ENCODE data around the gene RERE.

RERE gene

GRCh38 chr1:8324176-8324810, 493.1 kb downstream of the RERE start:
- H3K36me3 ChIP-seq (ENCODE audit: low read length) = no peaks in the 10 kb centered on the region
- H4K20me1 ChIP-seq (ENCODE audit: low read depth, low read length) = no peaks in the 10 kb centered on the region
- no peak overlapping the region for H3K9ac ChIP-seq (ENCODE audit: low read length)
- no peak overlapping the region for H3K4me2 ChIP-seq (ENCODE audit: low read depth, low read length, poor library complexity, severe bottlenecking)
- TF ChIP-seq, protein P1, sequence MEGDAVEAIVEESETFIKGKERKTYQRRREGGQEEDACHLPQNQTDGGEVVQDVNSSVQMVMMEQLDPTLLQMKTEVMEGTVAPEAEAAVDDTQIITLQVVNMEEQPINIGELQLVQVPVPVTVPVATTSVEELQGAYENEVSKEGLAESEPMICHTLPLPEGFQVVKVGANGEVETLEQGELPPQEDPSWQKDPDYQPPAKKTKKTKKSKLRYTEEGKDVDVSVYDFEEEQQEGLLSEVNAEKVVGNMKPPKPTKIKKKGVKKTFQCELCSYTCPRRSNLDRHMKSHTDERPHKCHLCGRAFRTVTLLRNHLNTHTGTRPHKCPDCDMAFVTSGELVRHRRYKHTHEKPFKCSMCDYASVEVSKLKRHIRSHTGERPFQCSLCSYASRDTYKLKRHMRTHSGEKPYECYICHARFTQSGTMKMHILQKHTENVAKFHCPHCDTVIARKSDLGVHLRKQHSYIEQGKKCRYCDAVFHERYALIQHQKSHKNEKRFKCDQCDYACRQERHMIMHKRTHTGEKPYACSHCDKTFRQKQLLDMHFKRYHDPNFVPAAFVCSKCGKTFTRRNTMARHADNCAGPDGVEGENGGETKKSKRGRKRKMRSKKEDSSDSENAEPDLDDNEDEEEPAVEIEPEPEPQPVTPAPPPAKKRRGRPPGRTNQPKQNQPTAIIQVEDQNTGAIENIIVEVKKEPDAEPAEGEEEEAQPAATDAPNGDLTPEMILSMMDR (IDR thresholded peaks at IDR 0.05; ENCODE audit: insufficient read depth, low read length, poor library complexity, severe bottlenecking) = no peak
- no peak for TF ChIP-seq EZH2phosphoT487 (conservative IDR thresholded peaks at IDR 0.05; ENCODE audit: low read length)
- H3K27me3 ChIP-seq (ENCODE audit: low read length) = no peaks in the 10 kb centered on the region
- H3K9me3 ChIP-seq (ENCODE audit: insufficient read depth, low read length) = no peaks in the 10 kb centered on the region
- H3K4me3 ChIP-seq (ENCODE audit: insufficient read depth, low read length, poor library complexity, severe bottlenecking) = no peak overlapping the region
- H3K79me2 ChIP-seq (ENCODE audit: insufficient read depth, low read length) = no peaks in the 10 kb centered on the region
- H2AFZ ChIP-seq (ENCODE audit: low read depth, low read length, severe bottlenecking) = no peak overlapping the region
- H3K9me2 ChIP-seq (replicated peaks; ENCODE audit: insufficient read depth, low read length) = no peaks in the 10 kb centered on the region
- no peak overlapping the region for H3K27ac ChIP-seq (ENCODE audit: low read depth, low read length)
- H3F3A ChIP-seq (ENCODE audit: insufficient read depth) = no peaks in the 10 kb centered on the region

- Histone ChIP-seq H3K27me3 (ENCODE audit: low read length) (no peaks in the 10 kb centered on the region), H2AFZ (ENCODE audit: low read depth, low read length, severe bottlenecking) (no peak overlapping the region), H3K27ac (ENCODE audit: low read depth, low read length) (no peak overlapping the region), H3K9me2 (replicated peaks; ENCODE audit: insufficient read depth, low read length) (no peaks in the 10 kb centered on the region), H3K79me2 (ENCODE audit: insufficient read depth, low read length) (no peaks in the 10 kb centered on the region), H4K20me1 (ENCODE audit: low read depth, low read length) (no peaks in the 10 kb centered on the region), H3K36me3 (ENCODE audit: low read length) (no peaks in the 10 kb centered on the region), H3K4me2 (ENCODE audit: low read depth, low read length, poor library complexity, severe bottlenecking) (no peak overlapping the region), H3K4me3 (ENCODE audit: insufficient read depth, low read length, poor library complexity, severe bottlenecking) (no peak overlapping the region), H3K9me3 (ENCODE audit: insufficient read depth, low read length) (no peaks in the 10 kb centered on the region), H3F3A (ENCODE audit: insufficient read depth) (no peaks in the 10 kb centered on the region), H3K9ac (ENCODE audit: low read length) (no peak overlapping the region)
- TF ChIP-seq, protein P1 (IDR thresholded peaks at IDR 0.05; ENCODE audit: insufficient read depth, low read length, poor library complexity, severe bottlenecking) = no peak
- no peak for TF ChIP-seq EZH2phosphoT487 (conservative IDR thresholded peaks at IDR 0.05; ENCODE audit: low read length)
Measured at GRCh38 chr1:8323706-8324105, 493.7 kb downstream of the RERE start.

- no peaks in the 10 kb centered on the region for H3K36me3 ChIP-seq (ENCODE audit: low read length)
- H4K20me1 ChIP-seq (ENCODE audit: low read depth, low read length) = no peaks in the 10 kb centered on the region
- no peak overlapping the region for H3K27ac ChIP-seq (ENCODE audit: low read depth, low read length)
- H2AFZ ChIP-seq (ENCODE audit: low read depth, low read length, severe bottlenecking) = no peak overlapping the region
- no peak overlapping the region for H3K4me3 ChIP-seq (ENCODE audit: insufficient read depth, low read length, poor library complexity, severe bottlenecking)
- H3K27me3 ChIP-seq (ENCODE audit: low read length) = no peaks in the 10 kb centered on the region
- no peak for TF ChIP-seq EZH2phosphoT487 (conservative IDR thresholded peaks at IDR 0.05; ENCODE audit: low read length)
- TF ChIP-seq, protein P1 (IDR thresholded peaks at IDR 0.05; ENCODE audit: insufficient read depth, low read length, poor library complexity, severe bottlenecking) = no peak
- no peaks in the 10 kb centered on the region for H3K9me3 ChIP-seq (ENCODE audit: insufficient read depth, low read length)
- no peaks in the 10 kb centered on the region for H3K79me2 ChIP-seq (ENCODE audit: insufficient read depth, low read length)
- H3F3A ChIP-seq (ENCODE audit: insufficient read depth) = no peaks in the 10 kb centered on the region
- no peak overlapping the region for H3K9ac ChIP-seq (ENCODE audit: low read length)
- no peaks in the 10 kb centered on the region for H3K9me2 ChIP-seq (replicated peaks; ENCODE audit: insufficient read depth, low read length)
- no peak overlapping the region for H3K4me2 ChIP-seq (ENCODE audit: low read depth, low read length, poor library complexity, severe bottlenecking)
Measured at GRCh38 chr1:8321612-8322011, 495.8 kb downstream of the RERE start.

All from SU-DHL-6 (cell line).